Fibroblast of lung (primary cell): ENCODE data around the gene LINGO3. TPM values are rescaled to one million over a fixed set of nuclear protein-coding genes. Genes with fewer than 3 reads are reported as not detected.

Experiments used
- DNase-seq, 2 donors: peaks; one replicate each; pipeline versions ENCODE4 v3.0.0 to v3.0.0-alpha.2; 2010; ENCODE audit warnings: low read depth in 2 of 2
- H2AFZ ChIP-seq: 2 replicates; pipeline ENCODE4 v1.5.1; 2012; ENCODE audit warnings: low read length, control low read depth, inconsistent platforms
- H3K27ac ChIP-seq: 2 replicates; pipeline ENCODE4 v1.5.1; 2011; ENCODE audit warnings: low read length, control low read depth; ENCODE audit not compliant: insufficient read depth
- H3K27me3 ChIP-seq: 2 replicates; pipeline ENCODE4 v1.5.1; 2011; ENCODE audit warnings: mild to moderate bottlenecking, low read length; ENCODE audit not compliant: control insufficient read depth, insufficient read depth
- H3K36me3 ChIP-seq: 2 replicates; pipeline ENCODE4 v1.5.1; 2011; ENCODE audit warnings: low read length; ENCODE audit not compliant: control insufficient read depth, insufficient read depth
- H3K4me1 ChIP-seq: 2 replicates; pipeline ENCODE4 v1.5.1; 2011; ENCODE audit warnings: low read length; ENCODE audit not compliant: control insufficient read depth, insufficient read depth; ENCODE audit errors: extremely low read depth
- H3K4me2 ChIP-seq: 2 replicates; pipeline ENCODE4 v1.5.1; 2011; ENCODE audit warnings: low read length, control low read depth; ENCODE audit not compliant: insufficient read depth; ENCODE audit errors: extremely low read depth
- H3K4me3 ChIP-seq, 4 experiments: fragments of 200-600 bp in 1 of 4; sonication (generic) in 1 of 4; replicated peaks in 1 of 4; 2 replicates each; pipeline ENCODE4 v1.5.1; 2011 to 2016; ENCODE audit warnings: low read length in 4 of 4, low read depth in 3 of 4, mild to moderate bottlenecking in 3 of 4, control low read depth in 2 of 4, inconsistent platforms in 1 of 4, mixed read lengths in 1 of 4; ENCODE audit not compliant: insufficient read depth in 1 of 4; ENCODE audit errors: control extremely low read depth in 1 of 4
- H3K79me2 ChIP-seq: 2 replicates; pipeline ENCODE4 v1.5.1; 2012; ENCODE audit warnings: mild to moderate bottlenecking, low read length, inconsistent platforms; ENCODE audit not compliant: control insufficient read depth, insufficient read depth
- H3K9ac ChIP-seq: 2 replicates; pipeline ENCODE4 v1.5.1; 2011; ENCODE audit warnings: mild to moderate bottlenecking, low read length, control low read depth; ENCODE audit not compliant: insufficient read depth
- H3K9me3 ChIP-seq: 2 replicates; pipeline ENCODE4 v1.5.1; 2012; ENCODE audit warnings: low read depth, low read length; ENCODE audit not compliant: control insufficient read depth, insufficient read depth
- H4K20me1 ChIP-seq: 2 replicates; pipeline ENCODE4 v1.5.1; 2011; ENCODE audit warnings: low read length; ENCODE audit not compliant: control insufficient read depth, insufficient read depth; ENCODE audit errors: extremely low read depth
- EZH2 ChIP-seq: IDR thresholded peaks from 2 replicates; pipeline ENCODE4 v1.5.1; 2012; ENCODE audit warnings: low read length, control low read depth, mild to moderate bottlenecking; ENCODE audit errors: missing control alignments
- polyA plus RNA-seq, 2 donors: library from polyadenylated mRNA; depleted of rRNA in 1 of 2; stranded (reverse) in 1 of 2; unstranded in 1 of 2; fragments of >200 nt; gene quantifications; 2 replicates each; pipeline ENCODE4 v1.2.1, GENCODE V29; 2011 to 2012; ENCODE audit warnings: missing spikeins in 1 of 2
- total RNA-seq: library from RNA; depleted of rRNA; stranded (reverse); fragments of >200 nt; gene quantifications from 2 replicates; pipeline ENCODE4 v1.2.1, GENCODE V29; 2014
- TF ChIP-seq, protein P1 (sequence below), 2 donors: IDR thresholded peaks in 1 of 2; conservative IDR thresholded peaks in 1 of 2; 1 replicate in 1 of 2; 2 replicates in 1 of 2; pipeline ENCODE4 v1.5.1; 2011 to 2012; ENCODE audit warnings: low read length in 2 of 2, control low read depth in 1 of 2, inconsistent platforms in 1 of 2, low read depth in 1 of 2, mild to moderate bottlenecking in 1 of 2

Gene LINGO3
- total and polyA plus RNA-seq, 2 donors (not counting 1 experiment from before 2014, with no cell fraction given), result not detected

- Histone ChIP-seq H4K20me1 (no peaks in the 10 kb centered on the region), H3K27me3 (no peaks in the 10 kb centered on the region), H3K4me1 (peaks cover 4% of the 10 kb centered on the region), H2AFZ (no peak overlapping the region), H3K4me2 (no peak overlapping the region), H3K9me3 (no peaks in the 10 kb centered on the region), H3K27ac (no peak overlapping the region), H3K4me3 (no peak overlapping the region), H3K79me2 (no peaks in the 10 kb centered on the region), H3K9ac (no peak overlapping the region), H3K36me3 (no peaks in the 10 kb centered on the region)
- no peak for DNase-seq
- no peak for TF ChIP-seq EZH2
- TF ChIP-seq, protein P1, sequence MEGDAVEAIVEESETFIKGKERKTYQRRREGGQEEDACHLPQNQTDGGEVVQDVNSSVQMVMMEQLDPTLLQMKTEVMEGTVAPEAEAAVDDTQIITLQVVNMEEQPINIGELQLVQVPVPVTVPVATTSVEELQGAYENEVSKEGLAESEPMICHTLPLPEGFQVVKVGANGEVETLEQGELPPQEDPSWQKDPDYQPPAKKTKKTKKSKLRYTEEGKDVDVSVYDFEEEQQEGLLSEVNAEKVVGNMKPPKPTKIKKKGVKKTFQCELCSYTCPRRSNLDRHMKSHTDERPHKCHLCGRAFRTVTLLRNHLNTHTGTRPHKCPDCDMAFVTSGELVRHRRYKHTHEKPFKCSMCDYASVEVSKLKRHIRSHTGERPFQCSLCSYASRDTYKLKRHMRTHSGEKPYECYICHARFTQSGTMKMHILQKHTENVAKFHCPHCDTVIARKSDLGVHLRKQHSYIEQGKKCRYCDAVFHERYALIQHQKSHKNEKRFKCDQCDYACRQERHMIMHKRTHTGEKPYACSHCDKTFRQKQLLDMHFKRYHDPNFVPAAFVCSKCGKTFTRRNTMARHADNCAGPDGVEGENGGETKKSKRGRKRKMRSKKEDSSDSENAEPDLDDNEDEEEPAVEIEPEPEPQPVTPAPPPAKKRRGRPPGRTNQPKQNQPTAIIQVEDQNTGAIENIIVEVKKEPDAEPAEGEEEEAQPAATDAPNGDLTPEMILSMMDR (conservative IDR thresholded peaks at IDR 0.05 in 1 of 2, IDR thresholded peaks at IDR 0.05 in 1 of 2; ENCODE audit: low read depth in 1 of 2, low read length in 2 of 2), result peak; percentile 46 to 64
Observed at GRCh38 chr19:2261438-2262172, 46.3 kb downstream of the LINGO3 start.

- peak in 1 of 2 donors; percentile 53 for DNase-seq
Observed at GRCh38 chr19:2260341-2260805, 47.6 kb downstream of the LINGO3 start.

DNA sequence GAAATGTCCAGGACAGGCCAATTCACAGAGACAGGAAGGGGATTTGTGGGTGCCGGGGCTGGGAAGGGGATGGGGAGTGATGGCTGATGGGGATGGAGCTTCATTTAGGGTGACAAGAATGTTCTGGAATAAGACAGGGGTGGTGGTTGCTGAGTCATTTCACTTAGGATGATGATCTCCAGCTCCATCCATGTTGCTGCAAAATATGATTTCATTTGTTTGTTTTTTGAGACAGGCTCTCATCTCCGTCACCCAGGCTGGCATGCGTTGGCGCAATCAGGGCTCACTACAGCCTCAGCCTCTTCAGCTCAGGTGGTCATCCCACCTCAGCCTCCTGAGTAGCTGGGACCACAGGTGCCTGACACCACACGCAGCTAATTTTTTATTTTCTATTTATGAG, 48.6 kb downstream of the LINGO3 start:
- DNase-seq, result no peak

More at GRCh38 chr19:2260341-2260805, 47.6 kb downstream of the LINGO3 start:
- Histone ChIP-seq H4K20me1 (no peaks in the 10 kb centered on the region), H3K4me3 (no peak overlapping the region), H3K27me3 (no peaks in the 10 kb centered on the region), H3K9ac (no peak overlapping the region), H3K36me3 (no peaks in the 10 kb centered on the region), H3K4me2 (no peak overlapping the region), H2AFZ (no peak overlapping the region), H3K27ac (no peak overlapping the region), H3K79me2 (no peaks in the 10 kb centered on the region), H3K9me3 (no peaks in the 10 kb centered on the region), H3K4me1 (no peaks in the 10 kb centered on the region)
- TF ChIP-seq, protein P1 (conservative IDR thresholded peaks at IDR 0.05 in 1 of 2, IDR thresholded peaks at IDR 0.05 in 1 of 2; ENCODE audit: low read depth in 1 of 2, low read length in 2 of 2), result no peak
- no peak for TF ChIP-seq EZH2

More for the DNA sequence above, 48.6 kb downstream of the LINGO3 start:
- no peaks in the 10 kb centered on the region for H3K79me2 ChIP-seq
- no peaks in the 10 kb centered on the region for H4K20me1 ChIP-seq
- TF ChIP-seq, protein P1 (conservative IDR thresholded peaks at IDR 0.05 in 1 of 2, IDR thresholded peaks at IDR 0.05 in 1 of 2; ENCODE audit: low read depth in 1 of 2, low read length in 2 of 2), result no peak
- no peak for TF ChIP-seq EZH2
- H2AFZ ChIP-seq, result no peak overlapping the region
- H3K4me3 ChIP-seq, result no peak overlapping the region
- no peaks in the 10 kb centered on the region for H3K36me3 ChIP-seq
- no peak overlapping the region for H3K27ac ChIP-seq
- no peak overlapping the region for H3K4me2 ChIP-seq
- no peak overlapping the region for H3K9ac ChIP-seq
- no peaks in the 10 kb centered on the region for H3K9me3 ChIP-seq
- H3K4me1 ChIP-seq, result no peaks in the 10 kb centered on the region
- H3K27me3 ChIP-seq, result no peaks in the 10 kb centered on the region

Other genes starting within 250 kb of the LINGO3 start
- gene MOB3A, start 211.8 kb downstream of the LINGO3 start, total RNA-seq, result 12.8 and 17.2 TPM in 2 replicates
- 34.8 and 37.5 TPM in 2 replicates for gene MOB3A, start 211.8 kb downstream of the LINGO3 start, polyA plus RNA-seq
- gene IZUMO4, start 211.2 kb downstream of the LINGO3 start, total RNA-seq, result 0.26 and 1.3 TPM in 2 replicates
- gene IZUMO4, start 211.2 kb downstream of the LINGO3 start, polyA plus RNA-seq, result 0.56 and 0.77 TPM in 2 replicates
- gene AP3D1, start 156.6 kb downstream of the LINGO3 start, total RNA-seq, result 88.9 and 99.9 TPM in 2 replicates
- gene AP3D1, start 156.6 kb downstream of the LINGO3 start, polyA plus RNA-seq, result 68.0 and 103 TPM in 2 replicates
- 2.8 and 3.1 TPM in 2 replicates for gene DOT1L, start 144.2 kb downstream of the LINGO3 start, total RNA-seq
- gene DOT1L, start 144.2 kb downstream of the LINGO3 start, polyA plus RNA-seq, result 5.4 and 7.3 TPM in 2 replicates
- 46.0 and 61.3 TPM in 2 replicates for gene PLEKHJ1, start 71.8 kb downstream of the LINGO3 start, total RNA-seq
- 34.9 and 41.3 TPM in 2 replicates for gene PLEKHJ1, start 71.8 kb downstream of the LINGO3 start, polyA plus RNA-seq
- gene SF3A2, start 71.3 kb downstream of the LINGO3 start, total RNA-seq, result 23.1 and 31.5 TPM in 2 replicates
- gene SF3A2, start 71.3 kb downstream of the LINGO3 start, polyA plus RNA-seq, result 11.1 and 14.8 TPM in 2 replicates
- 0.26 and 0.33 TPM in 2 replicates for gene AMH, start 58.8 kb downstream of the LINGO3 start, total RNA-seq
- gene AMH, start 58.8 kb downstream of the LINGO3 start, polyA plus RNA-seq, result 0.03 and 0.07 TPM in 2 replicates
- not detected in 2 replicates for gene JSRP1, start 51.7 kb downstream of the LINGO3 start, total RNA-seq
- gene JSRP1, start 51.7 kb downstream of the LINGO3 start, polyA plus RNA-seq, result not detected in 2 replicates
- gene PEAK3, start 26.0 kb downstream of the LINGO3 start, total RNA-seq, result not detected in 2 replicates
- gene PEAK3, start 26.0 kb downstream of the LINGO3 start, polyA plus RNA-seq, result not detected in 2 replicates
- gene LSM7, start 20.4 kb upstream of the LINGO3 start, total RNA-seq, result 43.1 and 61.6 TPM in 2 replicates
- gene LSM7, start 20.4 kb upstream of the LINGO3 start, polyA plus RNA-seq, result 182 and 233 TPM in 2 replicates
- 18.0 and 23.8 TPM in 2 replicates for gene SPPL2B, start 20.5 kb upstream of the LINGO3 start, total RNA-seq
- gene SPPL2B, start 20.5 kb upstream of the LINGO3 start, polyA plus RNA-seq, result 10.7 and 16.0 TPM in 2 replicates
- under 0.01 TPM in 1 of 2 replicates, not detected in the other for gene TMPRSS9, start 52.1 kb upstream of the LINGO3 start, total RNA-seq
- gene TMPRSS9, start 52.1 kb upstream of the LINGO3 start, polyA plus RNA-seq, result not detected in 2 replicates
- 23.9 and 27.6 TPM in 2 replicates for gene TIMM13, start 119.4 kb upstream of the LINGO3 start, total RNA-seq
- gene TIMM13, start 119.4 kb upstream of the LINGO3 start, polyA plus RNA-seq, result 14.1 and 19.5 TPM in 2 replicates
- gene LMNB2, start 148.8 kb upstream of the LINGO3 start, total RNA-seq, result 47.0 and 56.3 TPM in 2 replicates
- 41.6 and 94.8 TPM in 2 replicates for gene LMNB2, start 148.8 kb upstream of the LINGO3 start, polyA plus RNA-seq
- 16.4 and 32.5 TPM in 2 replicates for gene GADD45B, start 168.0 kb upstream of the LINGO3 start, total RNA-seq
- 61.7 and 72.8 TPM in 2 replicates for gene GADD45B, start 168.0 kb upstream of the LINGO3 start, polyA plus RNA-seq